OCI-LY1 (cell line): ENCODE results near the gene IL7R.

ENCODE experiments used
- CTCF ChIP-seq: fragments of 200-600 bp; sonication (generic), shearing (Covaris generic); IDR thresholded peaks from 2 replicates; pipeline ENCODE4 v1.5.1; 2017; ENCODE audit warnings: mild to moderate bottlenecking, antibody characterized with exemption, low read length, moderate library complexity, mixed read lengths
- EZH2 ChIP-seq: fragments of 200-600 bp; sonication (generic), shearing (Covaris generic); IDR thresholded peaks from 2 replicates; pipeline ENCODE4 v1.8.0; 2017; ENCODE audit warnings: borderline replicate concordance, mixed run types, mild to moderate bottlenecking, antibody characterized with exemption, low read length, moderate library complexity, mixed read lengths

GRCh38 chr5:35869685-35870277 is 13.1 kb downstream of the IL7R start:
- no peak for TF ChIP-seq CTCF
- no peak for TF ChIP-seq EZH2
